Inflammatory macrophage treated with lipopolysaccharide for 1 hour (primary cell): Measurements from ENCODE around the gene TMEM143.
A peak's percentile ranks its signal among the peaks of the same experiment; 100 is the strongest.
"Not testable (repeated sequence)": the region's sequence is repeated elsewhere in the genome, so short reads cannot be mapped to it uniquely, and the experiment has no call there.

Experiments
- DNase-seq, 2 donors: peaks; one replicate each; pipeline ENCODE4 v3.0.0-alpha.2; 2020 to 2022

The TMEM143 gene

DNA sequence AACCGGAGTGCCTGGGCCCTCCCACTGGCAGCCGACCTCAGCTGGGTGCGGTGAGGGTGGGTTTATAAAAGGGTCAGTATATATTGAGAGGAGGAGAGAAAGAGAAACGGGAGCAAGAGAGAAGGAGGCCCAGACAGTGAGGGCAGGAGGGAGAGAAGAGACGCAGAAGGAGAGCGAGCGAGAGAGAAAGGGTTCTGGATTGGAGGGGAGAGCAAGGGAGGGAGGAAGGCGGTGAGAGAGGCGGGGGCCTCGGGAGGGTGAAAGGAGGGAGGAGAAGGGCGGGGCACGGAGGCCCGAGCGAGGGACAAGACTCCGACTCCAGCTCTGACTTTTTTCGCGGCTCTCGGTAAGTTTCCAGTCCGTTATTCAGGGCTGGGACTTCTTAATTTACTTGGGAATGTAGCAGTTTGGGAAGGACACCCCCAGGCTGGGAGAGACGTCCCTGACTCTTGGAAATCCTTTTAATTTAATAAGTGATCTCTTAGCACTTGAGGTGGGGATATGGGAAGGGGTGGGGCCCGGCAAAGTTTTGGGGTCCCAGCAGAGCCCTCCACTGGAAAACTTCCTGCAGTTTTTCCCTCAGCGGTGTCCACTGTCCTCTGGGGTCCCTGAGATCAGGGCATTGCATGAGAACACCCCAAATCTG lies 38.4 kb downstream of the TMEM143 start, which contains the start of gene EMP3:
Gene EMP3, plus strand, starts transcription at position 288 of the 646 bp plus-strand sequence. CDS start 1,293 bp downstream, outside the sequence.
- peak; percentile 81 to 89 for DNase-seq

DNA sequence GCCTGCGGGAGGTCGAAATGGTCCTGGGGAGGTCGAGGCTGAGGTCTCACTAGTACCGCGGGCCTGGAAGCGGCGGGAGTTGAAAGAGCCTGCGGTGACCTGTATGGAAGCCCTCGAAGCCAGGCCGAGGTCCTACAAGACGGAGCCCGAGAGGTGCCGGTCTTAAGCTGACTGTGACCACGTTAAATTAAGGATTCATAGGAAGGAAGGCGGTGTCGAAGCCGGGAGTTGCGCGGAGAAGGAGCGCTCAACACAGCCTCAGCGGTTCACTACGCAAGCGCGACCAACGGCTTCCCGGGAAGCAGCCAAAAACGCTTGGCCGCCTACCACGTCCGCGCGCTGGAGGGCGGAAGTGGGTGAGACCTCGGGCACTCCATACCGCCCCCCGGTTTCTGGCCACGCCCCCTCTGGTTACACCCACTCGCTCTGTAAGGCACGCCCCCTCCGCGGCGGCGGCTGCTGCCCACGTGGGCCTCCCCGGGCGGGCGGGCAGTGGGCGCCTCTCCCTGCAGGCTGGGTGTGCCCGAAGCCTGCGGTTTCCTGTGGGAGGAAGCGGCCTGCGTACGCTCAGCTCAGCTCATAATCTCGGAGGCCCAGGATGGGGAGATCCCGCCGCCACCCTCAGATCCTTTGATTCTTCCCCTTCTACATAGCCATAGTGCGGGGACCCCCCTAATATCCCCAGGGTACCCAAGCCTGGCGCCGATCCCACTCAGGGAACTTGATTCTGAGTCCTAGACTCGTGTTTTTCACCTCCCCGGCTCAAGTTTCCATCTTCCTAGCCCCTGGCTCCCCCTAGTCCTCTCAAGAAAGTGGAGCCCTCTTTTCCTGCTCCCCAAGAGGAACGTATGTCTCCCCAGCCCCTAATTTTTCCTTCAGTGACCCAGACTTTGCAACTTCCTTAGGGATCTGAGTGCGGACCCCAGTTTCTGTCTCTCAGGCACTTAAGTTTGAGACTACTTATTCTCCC lies 41.8 kb downstream of the TMEM143 start:
- peak; percentile 93 to 98 for DNase-seq

DNA sequence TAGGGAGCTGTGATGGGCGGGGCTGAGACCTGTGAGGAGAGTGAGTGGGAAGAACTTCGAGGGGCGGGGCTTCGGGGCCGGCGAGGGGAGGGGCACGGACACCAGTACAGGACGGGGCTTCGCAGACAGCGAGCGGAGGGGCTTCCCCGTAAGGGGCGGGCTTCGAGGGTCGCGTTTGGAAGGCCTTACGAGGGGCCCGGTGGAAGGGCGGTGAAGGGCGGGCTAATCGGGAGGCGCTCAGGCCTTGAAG lies 42.4 kb downstream of the TMEM143 start:
- DNase-seq, result peak; percentile 85 to 86

DNA sequence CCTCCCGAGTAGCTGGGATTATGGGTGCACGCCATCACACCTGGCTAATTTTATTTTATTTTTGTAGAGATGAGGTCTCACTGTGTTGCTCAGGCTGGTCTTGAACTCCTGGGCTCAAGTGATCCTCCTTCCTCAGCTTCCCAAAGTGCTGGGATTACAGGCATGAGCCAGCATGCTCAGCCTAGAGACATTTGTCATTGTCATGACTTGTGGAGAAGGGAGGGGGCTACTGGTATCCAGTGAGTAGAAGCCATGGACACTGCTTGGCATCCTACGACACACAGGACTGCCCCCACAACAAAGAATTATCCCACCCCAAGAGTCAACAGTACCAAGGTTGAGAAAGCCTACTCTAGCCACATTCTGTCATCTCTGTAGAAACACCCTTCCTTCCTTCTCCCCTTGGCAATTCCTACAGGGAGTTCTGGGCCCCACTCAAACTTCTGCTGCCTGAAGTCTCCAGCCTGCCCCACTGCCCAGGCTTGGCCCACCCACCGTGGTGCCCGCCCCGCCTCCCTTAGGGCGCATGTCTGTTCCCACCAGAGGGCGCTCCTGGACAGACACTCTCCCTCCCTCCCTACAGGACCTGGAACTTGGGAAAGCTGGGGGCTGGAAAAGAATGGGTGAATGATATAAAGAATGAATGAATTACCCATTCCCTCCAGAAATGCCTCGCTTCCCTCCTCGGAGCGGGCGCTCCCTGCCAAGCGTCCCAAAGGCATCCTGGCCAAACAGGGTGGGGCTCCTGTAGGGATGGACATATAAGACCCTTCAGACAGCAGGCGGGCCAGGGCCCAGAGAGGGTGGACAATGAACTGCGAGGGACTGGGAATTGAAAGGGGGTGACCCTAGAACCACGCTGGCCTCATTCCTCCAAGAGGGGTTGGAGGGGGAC lies 43.8 kb downstream of the TMEM143 start:
- DNase-seq, result peak; percentile 56 to 89

DNA sequence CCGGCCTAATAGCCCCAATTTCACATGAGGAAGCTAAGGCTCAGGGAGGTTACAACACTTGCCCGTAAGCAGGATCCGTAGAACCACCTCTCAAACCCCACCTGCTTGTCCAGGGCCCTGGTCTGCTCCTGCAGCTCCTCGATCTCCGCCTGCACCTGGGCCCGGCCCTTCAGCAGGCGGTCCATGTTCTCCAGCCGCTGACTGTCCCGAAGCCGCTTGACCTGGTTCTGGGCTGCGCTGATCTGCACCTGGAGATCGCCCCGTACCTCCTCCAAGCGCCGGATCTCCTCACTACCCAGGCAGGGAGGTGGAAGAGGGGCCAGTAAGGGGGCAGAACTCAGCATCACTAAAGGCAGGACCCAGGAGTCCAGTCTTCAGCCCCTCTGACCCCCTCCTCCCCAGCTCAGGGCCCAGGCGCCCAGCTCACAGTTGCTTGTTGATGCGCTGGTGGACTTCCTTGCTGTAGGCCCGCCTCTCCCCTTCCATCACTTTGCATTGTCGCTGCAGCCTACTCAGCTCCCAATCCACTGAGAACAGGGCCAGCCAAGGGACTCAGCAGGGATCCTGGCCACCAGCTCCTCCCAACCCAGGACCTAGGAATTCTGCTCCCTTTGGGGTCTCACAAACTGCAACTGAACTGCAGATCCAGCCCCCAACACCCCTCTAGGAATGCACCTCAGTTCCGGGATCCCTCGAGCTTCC lies 45.3 kb downstream of the TMEM143 start:
- DNase-seq, result no peak

DNA sequence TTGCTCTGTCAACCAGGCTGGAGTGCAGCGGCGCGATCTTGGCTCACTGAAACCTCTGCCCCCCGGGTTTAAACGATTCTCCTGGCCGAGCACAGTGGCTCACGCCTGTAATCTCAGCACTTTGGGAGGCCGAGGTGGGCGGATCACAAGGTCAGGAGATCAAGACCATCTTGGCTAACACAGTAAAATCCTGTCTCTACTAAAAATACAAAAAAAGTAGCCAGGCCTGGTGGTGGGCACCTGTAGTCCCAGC lies 46.1 kb downstream of the TMEM143 start:
- not testable (repeated sequence) for DNase-seq

DNA sequence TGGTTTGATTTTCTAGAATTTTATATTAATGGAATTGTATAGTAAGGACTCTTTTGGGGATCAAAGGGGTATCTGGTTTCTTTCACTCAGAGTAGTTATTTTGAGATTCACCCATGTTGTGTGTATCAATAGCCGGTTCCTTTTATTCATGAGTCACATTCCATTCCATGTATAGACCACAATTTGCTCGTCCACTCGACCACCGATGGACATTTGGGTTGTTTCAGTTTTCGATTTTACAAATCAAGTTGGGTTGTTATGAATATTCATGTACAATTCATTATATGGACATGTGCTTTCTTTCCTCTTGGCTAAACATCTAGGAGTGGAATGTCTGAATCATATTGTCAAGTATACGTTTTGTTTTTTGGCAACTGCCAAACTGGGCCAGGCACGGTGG lies 48.0 kb downstream of the TMEM143 start:
- DNase-seq, result no peak

DNA sequence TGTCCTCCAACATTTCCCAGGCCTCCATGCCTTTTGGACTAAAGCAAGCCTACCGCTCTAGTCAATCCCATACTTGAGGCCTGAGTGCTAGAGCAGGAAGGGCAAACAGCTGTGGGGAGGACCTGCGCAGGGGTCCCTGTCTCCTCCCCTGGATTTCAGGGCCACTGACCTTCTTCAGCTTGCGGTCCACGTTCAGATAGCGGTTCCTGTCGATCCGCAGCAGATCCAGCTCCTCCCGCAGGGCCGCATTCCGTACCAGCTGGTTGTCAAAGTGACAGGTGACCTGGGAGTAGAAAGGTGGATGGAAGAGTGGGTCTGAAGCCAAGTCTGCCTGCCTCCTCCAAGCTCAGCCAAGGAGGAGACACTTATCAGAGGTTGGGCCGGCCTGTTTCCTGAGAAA lies 52.4 kb downstream of the TMEM143 start:
- DNase-seq, result no peak

DNA sequence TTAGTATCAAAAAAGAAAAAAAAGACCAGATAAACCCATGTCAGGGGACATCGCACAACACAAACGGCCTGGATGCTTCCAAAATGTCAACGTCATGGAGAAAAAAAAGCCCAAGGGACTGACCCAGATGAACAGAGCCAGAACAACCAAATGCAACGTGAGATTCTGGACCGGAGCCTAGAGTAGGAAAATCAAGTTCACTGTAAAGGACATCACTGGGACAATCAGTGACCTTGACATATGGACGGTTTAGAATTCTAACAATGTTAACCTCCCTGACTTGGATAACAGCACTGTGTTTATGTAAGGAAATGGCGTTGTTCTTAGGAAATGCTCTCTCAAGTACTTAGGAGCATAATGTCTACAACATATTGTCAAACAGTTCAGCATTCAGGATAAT lies 53.5 kb downstream of the TMEM143 start:
- no peak for DNase-seq

DNA sequence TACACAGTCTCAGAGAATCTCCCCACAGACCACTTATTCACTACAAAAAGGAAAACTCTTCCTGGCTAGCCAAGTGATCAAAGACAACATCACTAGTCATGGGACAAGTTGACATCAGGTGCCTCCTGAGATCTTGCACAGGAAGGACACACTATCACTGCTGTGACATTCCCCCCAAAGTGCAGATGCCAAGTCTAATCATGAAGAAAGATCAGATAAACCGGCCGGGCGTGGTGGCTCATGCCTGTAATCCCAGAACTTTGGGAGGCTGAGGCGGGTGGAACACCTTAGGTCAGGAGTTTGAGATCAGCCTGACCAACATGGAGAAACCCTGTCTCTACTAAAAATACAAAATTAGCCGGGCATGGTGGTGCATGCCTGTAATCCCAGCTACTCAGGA lies 54.0 kb downstream of the TMEM143 start:
- DNase-seq, result not testable (repeated sequence)

DNA sequence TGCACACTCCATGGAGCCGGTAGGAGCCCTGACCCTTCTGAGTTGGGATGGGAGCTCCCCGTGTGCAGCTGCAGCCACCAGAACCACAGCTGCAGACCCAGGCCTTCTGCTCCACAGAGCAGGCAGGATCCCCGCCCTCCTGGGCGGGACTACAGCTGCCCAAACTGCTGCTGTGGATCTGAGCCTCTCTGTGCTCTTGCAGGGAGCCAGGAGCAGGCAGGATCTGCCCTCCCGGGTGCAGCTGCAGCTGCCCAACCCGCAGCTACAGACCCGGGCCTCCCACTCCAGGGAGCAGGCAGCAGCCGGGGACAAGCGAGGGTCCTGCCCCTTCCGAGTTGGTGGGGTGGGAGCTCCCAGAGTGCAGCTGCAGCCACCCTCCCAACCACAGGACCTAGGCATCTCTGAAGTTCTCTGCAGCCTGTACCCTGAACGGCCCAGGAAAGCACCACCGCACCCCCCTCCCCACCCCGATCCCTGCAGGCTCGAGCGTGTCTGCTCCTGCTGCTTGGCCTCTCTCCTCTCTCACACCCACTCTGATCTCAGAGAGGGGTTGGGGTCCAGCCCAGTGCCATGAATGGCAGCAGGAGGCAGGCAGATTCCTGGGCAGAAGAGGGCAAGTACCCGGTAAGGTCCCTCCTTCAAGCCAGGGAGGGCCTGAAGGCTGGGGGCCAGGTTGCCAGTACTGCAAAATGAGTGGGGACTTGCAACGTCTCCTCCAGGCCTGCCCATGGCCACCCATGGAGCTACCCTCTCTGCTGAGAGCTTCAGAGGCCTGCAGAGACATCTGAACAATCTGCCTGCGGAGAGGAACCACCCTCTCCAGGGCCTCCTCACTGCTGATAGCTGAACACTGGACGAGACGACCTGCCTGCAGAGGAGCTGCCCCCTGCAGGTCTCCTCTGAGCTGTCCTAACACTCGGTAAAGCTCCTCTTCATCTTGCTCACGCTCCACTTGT lies 54.8 kb downstream of the TMEM143 start:
- no peak for DNase-seq

DNA sequence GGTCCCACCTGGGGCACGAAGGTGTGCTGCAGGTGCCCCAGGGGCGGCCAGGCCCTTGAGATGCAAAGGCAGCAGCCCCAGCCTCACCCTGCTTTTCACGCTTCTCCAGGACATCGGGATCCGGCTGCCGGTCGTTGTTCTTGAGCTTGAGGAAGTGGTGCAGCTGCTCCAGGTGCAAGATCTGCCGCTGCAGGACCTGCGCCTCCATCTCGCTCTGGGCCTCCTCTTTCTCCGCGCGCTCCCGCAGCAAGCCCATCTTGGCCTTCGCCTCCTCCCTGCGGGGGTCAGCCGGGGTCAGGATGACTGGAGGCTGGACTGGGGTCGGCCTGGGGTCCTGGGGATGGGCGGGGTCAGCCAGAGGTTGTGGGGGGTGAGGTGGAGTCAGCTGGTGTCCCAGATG lies 59.9 kb downstream of the TMEM143 start:
- DNase-seq, result no peak

DNA sequence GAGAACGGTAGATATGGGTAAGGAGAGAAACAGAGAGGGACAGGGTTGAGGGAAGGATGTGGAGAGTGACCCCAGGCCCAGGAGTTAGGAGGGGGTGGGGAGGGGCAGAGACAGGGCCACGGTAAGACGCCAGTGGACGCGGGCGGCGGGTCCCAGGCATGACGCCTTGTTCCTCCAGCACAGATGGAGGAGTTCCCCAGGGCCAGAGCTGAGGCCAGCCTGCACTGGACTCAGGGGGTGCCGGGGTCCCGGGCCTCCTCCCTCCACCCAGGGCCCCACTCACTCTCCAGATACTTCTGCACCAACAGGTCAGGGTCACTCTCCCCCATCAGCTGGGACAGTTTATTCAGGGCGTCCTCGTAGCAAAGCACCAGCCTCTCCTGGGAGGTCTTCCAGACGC lies 60.4 kb downstream of the TMEM143 start:
- DNase-seq, result no peak

DNA sequence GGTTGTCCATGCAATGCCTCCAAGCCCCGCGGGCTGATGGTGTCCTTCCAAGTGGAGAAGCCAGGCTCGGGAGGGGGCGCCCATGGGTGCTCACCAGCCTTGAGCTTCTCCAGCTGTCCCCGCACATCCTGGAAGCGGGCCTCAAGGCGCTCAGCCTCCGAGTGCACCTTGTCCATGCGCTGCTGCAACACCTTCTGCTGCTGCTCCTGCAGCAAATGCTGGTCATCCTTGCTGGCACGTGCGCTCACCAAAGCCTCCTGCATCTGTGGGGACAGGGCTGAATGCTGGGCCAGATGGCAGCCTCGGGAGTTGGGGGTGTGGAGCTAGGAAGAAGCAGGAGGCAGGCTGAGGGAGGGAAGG lies 61.2 kb downstream of the TMEM143 start:
- no peak for DNase-seq

DNA sequence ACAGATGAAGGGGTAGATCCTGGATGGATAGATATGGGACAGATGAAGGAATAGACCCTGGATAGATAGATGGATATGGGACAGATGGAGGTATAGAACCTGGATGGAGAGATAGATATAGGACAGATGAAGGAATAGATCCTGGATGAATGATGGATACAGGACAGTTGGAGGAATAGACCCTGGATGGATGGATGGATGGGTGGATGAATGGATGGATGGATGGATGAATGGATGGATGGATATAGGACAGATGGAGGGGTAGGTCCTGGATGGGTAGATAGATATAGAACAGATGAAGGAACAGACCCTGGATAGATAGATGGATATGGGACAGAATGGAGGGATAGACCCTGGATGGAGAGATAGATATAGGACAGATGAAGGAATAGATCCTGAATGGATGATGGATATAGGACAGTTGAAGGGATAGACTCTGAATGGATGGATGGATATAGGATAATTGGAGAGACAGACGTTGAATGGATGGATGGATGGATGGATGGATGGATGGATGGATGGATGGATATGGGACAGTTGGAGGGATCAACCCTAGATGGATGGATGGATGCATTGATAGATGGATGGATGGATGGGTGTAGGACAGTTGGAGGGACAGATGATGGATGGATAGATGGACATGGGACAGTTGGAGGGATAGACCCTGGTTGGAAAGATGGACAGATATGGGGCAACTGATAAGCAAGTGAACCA lies 61.7 kb downstream of the TMEM143 start:
- DNase-seq, result no peak

DNA sequence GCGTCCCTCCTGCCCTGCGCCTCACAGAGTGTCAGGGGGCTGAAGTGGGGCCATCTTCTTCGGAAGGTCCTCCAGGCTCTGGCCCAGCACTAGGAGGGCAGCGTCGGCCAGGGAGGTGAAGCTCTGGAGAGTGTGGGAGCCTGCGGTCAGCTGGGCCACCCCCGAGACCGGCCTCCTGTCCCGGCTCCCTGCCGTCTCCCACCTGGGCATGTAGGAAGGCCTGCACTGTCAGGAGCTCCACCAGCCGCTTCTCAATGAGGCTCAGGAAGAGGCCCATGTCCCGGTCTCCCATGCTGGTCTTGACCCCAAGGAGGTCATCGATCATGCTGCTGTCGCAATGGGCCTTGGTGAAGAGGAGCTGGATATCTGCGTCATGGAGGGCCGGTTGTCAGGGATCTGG lies 65.8 kb downstream of the TMEM143 start:
- no peak for DNase-seq

DNA sequence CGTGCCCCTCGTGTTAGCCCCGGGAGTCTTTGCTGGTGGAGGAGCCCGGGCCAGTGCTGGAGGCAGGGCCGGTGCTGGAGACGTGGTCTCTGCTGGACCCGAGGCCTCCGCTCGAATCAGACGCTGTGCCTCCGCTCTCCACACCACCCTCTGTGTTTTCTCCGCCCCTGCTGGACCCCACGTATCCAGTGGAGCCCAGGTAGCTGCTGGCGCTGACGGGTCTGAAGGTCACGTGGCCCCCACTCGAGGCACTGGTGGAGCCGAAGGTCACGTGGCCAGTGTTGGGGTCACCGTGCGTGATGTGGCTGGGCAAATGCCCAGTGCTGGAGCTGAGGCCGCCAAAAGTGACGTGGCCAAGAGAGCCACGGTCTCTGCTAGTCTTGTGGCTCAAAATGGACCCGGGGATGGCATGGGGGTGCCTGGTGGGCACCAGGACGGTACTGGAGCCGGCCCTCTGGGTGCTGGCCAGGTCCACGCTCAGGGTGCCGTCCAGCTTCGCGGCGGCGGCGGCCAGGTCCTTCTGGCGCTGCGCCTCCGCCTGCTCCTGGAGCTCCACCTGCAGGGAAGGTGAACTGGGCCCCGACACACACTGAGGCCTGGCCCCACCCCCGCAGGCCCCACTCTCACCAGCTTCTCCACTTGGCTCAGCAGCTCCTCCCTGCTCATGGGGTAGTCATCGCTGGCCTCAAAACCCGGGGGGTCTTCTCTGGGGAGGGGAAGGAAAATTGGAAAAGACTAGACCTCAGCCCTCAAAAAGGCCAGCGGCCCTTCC lies 66.6 kb downstream of the TMEM143 start:
- no peak for DNase-seq

DNA sequence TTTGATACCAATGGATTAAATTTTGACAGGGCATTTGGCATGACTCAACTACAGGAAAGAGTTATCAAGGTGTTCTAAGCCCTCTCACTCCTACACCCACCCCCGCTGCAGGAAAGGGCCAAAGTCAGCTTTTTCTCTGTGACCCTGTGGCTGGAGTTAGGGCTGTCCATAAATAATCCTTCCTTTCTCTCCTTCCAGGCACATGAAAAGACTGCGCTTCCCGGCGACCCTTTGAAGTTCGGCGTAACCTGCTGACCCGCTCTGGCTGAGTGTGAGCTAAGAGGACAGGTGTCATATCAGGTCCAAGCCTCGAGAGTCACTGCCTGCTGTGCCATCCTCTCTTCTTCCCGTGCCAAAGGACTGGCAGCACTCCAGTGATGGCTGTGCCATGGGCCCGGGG lies 68.3 kb downstream of the TMEM143 start:
- no peak for DNase-seq

DNA sequence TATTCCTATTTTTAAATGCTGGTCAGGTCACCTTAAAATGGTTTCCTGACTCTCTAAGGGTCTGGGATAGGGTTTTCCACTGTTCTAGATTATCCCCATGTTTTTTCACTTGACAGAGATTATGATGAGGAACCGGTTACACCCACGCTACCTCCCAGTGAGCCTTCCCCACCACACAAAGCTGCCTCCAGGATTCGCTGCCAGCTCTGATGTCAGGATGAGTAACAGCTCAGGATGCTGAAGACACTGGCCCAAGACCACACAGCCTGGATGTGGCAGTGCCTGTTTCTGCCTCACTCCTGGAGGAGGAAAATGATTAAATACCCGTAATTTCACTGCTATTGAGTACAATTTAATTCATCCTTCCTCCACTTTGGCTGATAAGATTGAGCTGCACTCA lies 70.9 kb downstream of the TMEM143 start:
- DNase-seq, result peak; percentile 32 to 53

DNA sequence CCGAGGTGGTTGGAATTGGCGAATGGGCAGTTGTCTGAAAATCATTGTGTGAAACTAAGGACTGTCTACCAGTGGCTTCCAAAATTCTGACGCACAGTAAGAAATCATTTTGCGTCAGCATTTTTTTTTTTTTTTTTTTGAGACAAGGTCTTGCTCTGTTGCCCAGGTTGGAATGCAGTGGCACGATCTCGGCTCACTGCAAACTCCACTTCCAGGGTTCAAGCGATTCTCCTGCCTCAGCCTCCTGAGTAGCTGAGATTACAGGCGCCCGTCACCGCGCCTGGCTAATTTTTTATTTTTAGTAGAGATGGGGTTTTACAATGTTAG lies 72.3 kb downstream of the TMEM143 start:
- not testable (repeated sequence) for DNase-seq
